Activated T-helper 2 cell treated with anti-CD3 and anti-CD28 coated beads, Interferon-gamma antibody, Interleukin-2, Interleukin-4, amounts not matched to agents 10 μg/mL and 5 μg/mL and 100 μg/mL, durations not matched to agents 14 hours and 24 hours and 36 hours (primary cell): ENCODE measurements around the gene MTHFD2L. TPM values are rescaled to one million over a fixed set of nuclear protein-coding genes. Genes with fewer than 3 reads are reported as not detected.

Source experiments
- DNase-seq: peaks from one replicate; pipeline ENCODE4 v3.0.0; 2021; ENCODE audit warnings: low spot score
- H3K27ac Mint-ChIP-seq: one replicate; pipeline ENCODE4 v1.8.0; 2021; ENCODE audit warnings: mixed read lengths
- H3K27me3 Mint-ChIP-seq: one replicate; pipeline ENCODE4 v1.8.0; 2021; ENCODE audit warnings: low read depth, mixed read lengths
- H3K36me3 Mint-ChIP-seq: one replicate; pipeline ENCODE4 v1.8.0; 2021; ENCODE audit warnings: low read depth, mixed read lengths
- H3K4me1 Mint-ChIP-seq: one replicate; pipeline ENCODE4 v1.8.0; 2021; ENCODE audit warnings: low read depth, mixed read lengths
- H3K4me3 Mint-ChIP-seq: one replicate; pipeline ENCODE4 v1.8.0; 2021; ENCODE audit warnings: low read depth, mild to moderate bottlenecking, moderate library complexity, mixed read lengths
- H3K9me3 Mint-ChIP-seq: one replicate; pipeline ENCODE4 v1.8.0; 2021; ENCODE audit warnings: mixed read lengths
- intact Hi-C: fragments of 100-400 bp; cut with micrococcal nuclease; formaldehyde crosslinking; loops from one replicate; pipeline ENCODE4 v1.15.1; 2023
- total RNA-seq: library from RNA; stranded (reverse); gene quantifications from 2 replicates; pipeline ENCODE4 v1.2.3, GENCODE V29; 2022

The MTHFD2L gene
- total RNA-seq, 1 donor from 2014 or later: 8.6 TPM

- intact Hi-C loops: loop anchor here (2.0 kb wide), 1 partner anchor 13 kb away; no protein-coding TSS in a partner anchor
- peaks cover 3% of the 10 kb centered on the region for H3K9me3 Mint-ChIP-seq
- no peaks in the 10 kb centered on the region for H3K36me3 Mint-ChIP-seq
- no peaks in the 10 kb centered on the region for H3K27me3 Mint-ChIP-seq
- no peak for DNase-seq
- H3K4me1 Mint-ChIP-seq: peaks cover 13% of the 10 kb centered on the region
- H3K27ac Mint-ChIP-seq: peak overlapping the region; percentile 31
- no peak overlapping the region for H3K4me3 Mint-ChIP-seq
These were observed 86.1 kb downstream of the MTHFD2L start for GRCh38 chr4:74244049-74244448.

- H3K4me1 Mint-ChIP-seq: no peaks in the 10 kb centered on the region
- H3K27ac Mint-ChIP-seq: no peak overlapping the region
- intact Hi-C loops: no loop called here
- peaks cover 30% of the 10 kb centered on the region for H3K9me3 Mint-ChIP-seq
- no peak for DNase-seq
- no peak overlapping the region for H3K4me3 Mint-ChIP-seq
- H3K27me3 Mint-ChIP-seq: no peaks in the 10 kb centered on the region
- H3K36me3 Mint-ChIP-seq: no peaks in the 10 kb centered on the region
These were observed 95.0 kb downstream of the MTHFD2L start for GRCh38 chr4:74252933-74253332.

GRCh38 chr4:74254386-74254785, 96.5 kb downstream of the MTHFD2L start:
- intact Hi-C loops: no loop called here

GRCh38 chr4:74255096-74255495, 97.2 kb downstream of the MTHFD2L start:
- Mint-ChIP-seq H3K27ac (no peak overlapping the region), H3K27me3 (no peaks in the 10 kb centered on the region), H3K4me3 (no peak overlapping the region), H3K4me1 (no peaks in the 10 kb centered on the region), H3K9me3 (peaks cover 30% of the 10 kb centered on the region), H3K36me3 (no peaks in the 10 kb centered on the region)
- intact Hi-C loops: no loop called here
- DNase-seq: no peak

More at GRCh38 chr4:74254386-74254785, 96.5 kb downstream of the MTHFD2L start:
- Mint-ChIP-seq H3K4me1 (no peaks in the 10 kb centered on the region), H3K27me3 (no peaks in the 10 kb centered on the region), H3K36me3 (no peaks in the 10 kb centered on the region), H3K4me3 (no peak overlapping the region), H3K27ac (no peak overlapping the region), H3K9me3 (peaks cover 30% of the 10 kb centered on the region)
- no peak for DNase-seq

- H3K27ac Mint-ChIP-seq: no peak overlapping the region
- peaks cover under 1% of the 10 kb centered on the region for H3K9me3 Mint-ChIP-seq
- H3K4me3 Mint-ChIP-seq: no peak overlapping the region
- H3K4me1 Mint-ChIP-seq: no peaks in the 10 kb centered on the region
- H3K36me3 Mint-ChIP-seq: no peaks in the 10 kb centered on the region
- H3K27me3 Mint-ChIP-seq: no peaks in the 10 kb centered on the region
- no peak for DNase-seq
- intact Hi-C loops: no loop called here
These were observed 101.0 kb downstream of the MTHFD2L start for GRCh38 chr4:74258963-74259362.

GRCh38 chr4:74260036-74260435, 102.1 kb downstream of the MTHFD2L start:
- no peak overlapping the region for H3K4me3 Mint-ChIP-seq
- no peaks in the 10 kb centered on the region for H3K4me1 Mint-ChIP-seq
- no peaks in the 10 kb centered on the region for H3K9me3 Mint-ChIP-seq
- H3K36me3 Mint-ChIP-seq: no peaks in the 10 kb centered on the region
- H3K27ac Mint-ChIP-seq: no peak overlapping the region
- no peak for DNase-seq
- H3K27me3 Mint-ChIP-seq: no peaks in the 10 kb centered on the region
- intact Hi-C loops: no loop called here

- H3K36me3 Mint-ChIP-seq: no peaks in the 10 kb centered on the region
- no peaks in the 10 kb centered on the region for H3K27me3 Mint-ChIP-seq
- intact Hi-C loops: no loop called here
- H3K4me3 Mint-ChIP-seq: no peak overlapping the region
- H3K4me1 Mint-ChIP-seq: no peaks in the 10 kb centered on the region
- H3K27ac Mint-ChIP-seq: no peak overlapping the region
- no peaks in the 10 kb centered on the region for H3K9me3 Mint-ChIP-seq
- no peak for DNase-seq
These were observed 104.6 kb downstream of the MTHFD2L start for GRCh38 chr4:74262522-74262921.

GRCh38 chr4:74263551-74263950, 105.6 kb downstream of the MTHFD2L start:
- intact Hi-C loops: no loop called here
- H3K4me1 Mint-ChIP-seq: peaks cover 6% of the 10 kb centered on the region
- H3K36me3 Mint-ChIP-seq: no peaks in the 10 kb centered on the region
- H3K4me3 Mint-ChIP-seq: no peak overlapping the region
- DNase-seq: no peak
- H3K27ac Mint-ChIP-seq: no peak overlapping the region
- no peaks in the 10 kb centered on the region for H3K9me3 Mint-ChIP-seq
- no peaks in the 10 kb centered on the region for H3K27me3 Mint-ChIP-seq

- no peaks in the 10 kb centered on the region for H3K36me3 Mint-ChIP-seq
- H3K4me1 Mint-ChIP-seq: peaks cover 6% of the 10 kb centered on the region
- intact Hi-C loops: no loop called here
- no peak for DNase-seq
- H3K4me3 Mint-ChIP-seq: no peak overlapping the region
- no peaks in the 10 kb centered on the region for H3K27me3 Mint-ChIP-seq
- no peaks in the 10 kb centered on the region for H3K9me3 Mint-ChIP-seq
- no peak overlapping the region for H3K27ac Mint-ChIP-seq
These were observed 108.2 kb downstream of the MTHFD2L start for GRCh38 chr4:74266081-74266480.

- no peak overlapping the region for H3K27ac Mint-ChIP-seq
- DNase-seq: no peak
- intact Hi-C loops: no loop called here
- no peak overlapping the region for H3K4me3 Mint-ChIP-seq
- H3K36me3 Mint-ChIP-seq: no peaks in the 10 kb centered on the region
- H3K9me3 Mint-ChIP-seq: no peaks in the 10 kb centered on the region
- no peaks in the 10 kb centered on the region for H3K27me3 Mint-ChIP-seq
- H3K4me1 Mint-ChIP-seq: peaks cover 6% of the 10 kb centered on the region
These were observed 110.2 kb downstream of the MTHFD2L start for GRCh38 chr4:74267998-74268606.

GRCh38 chr4:74268643-74269042, 110.7 kb downstream of the MTHFD2L start:
- DNase-seq: no peak
- Mint-ChIP-seq H3K27ac (no peak overlapping the region), H3K9me3 (no peaks in the 10 kb centered on the region), H3K36me3 (no peaks in the 10 kb centered on the region), H3K27me3 (no peaks in the 10 kb centered on the region), H3K4me3 (no peak overlapping the region), H3K4me1 (peaks cover 6% of the 10 kb centered on the region)
- intact Hi-C loops: no loop called here

GRCh38 chr4:74278490-74278889, 120.6 kb downstream of the MTHFD2L start:
- intact Hi-C loops: no loop called here
- no peaks in the 10 kb centered on the region for H3K9me3 Mint-ChIP-seq
- no peak for DNase-seq
- H3K27ac Mint-ChIP-seq: no peak overlapping the region
- no peak overlapping the region for H3K4me3 Mint-ChIP-seq
- H3K4me1 Mint-ChIP-seq: no peaks in the 10 kb centered on the region
- no peaks in the 10 kb centered on the region for H3K27me3 Mint-ChIP-seq
- no peaks in the 10 kb centered on the region for H3K36me3 Mint-ChIP-seq

- H3K36me3 Mint-ChIP-seq: no peaks in the 10 kb centered on the region
- no peak overlapping the region for H3K4me3 Mint-ChIP-seq
- intact Hi-C loops: no loop called here
- H3K27ac Mint-ChIP-seq: no peak overlapping the region
- DNase-seq: no peak
- H3K27me3 Mint-ChIP-seq: no peaks in the 10 kb centered on the region
- H3K9me3 Mint-ChIP-seq: no peaks in the 10 kb centered on the region
- H3K4me1 Mint-ChIP-seq: no peaks in the 10 kb centered on the region
These were observed 121.8 kb downstream of the MTHFD2L start for GRCh38 chr4:74279716-74280115.

GRCh38 chr4:74282926-74283325, 125.0 kb downstream of the MTHFD2L start:
- H3K4me3 Mint-ChIP-seq: no peak overlapping the region
- intact Hi-C loops: no loop called here

More at GRCh38 chr4:74282926-74283325, 125.0 kb downstream of the MTHFD2L start:
- no peaks in the 10 kb centered on the region for H3K9me3 Mint-ChIP-seq
- H3K4me1 Mint-ChIP-seq: no peaks in the 10 kb centered on the region
- DNase-seq: no peak
- H3K27ac Mint-ChIP-seq: no peak overlapping the region
- no peaks in the 10 kb centered on the region for H3K36me3 Mint-ChIP-seq
- no peaks in the 10 kb centered on the region for H3K27me3 Mint-ChIP-seq
